GM12878 (cell line): ENCODE data around the gene PHLDA3. TPM values are rescaled to one million over a fixed set of nuclear protein-coding genes. Genes with fewer than 3 reads are reported as not detected.

Experiments used
- ATAC-seq: fragments of 200-7000 bp; cut with Tn5 transposase; 3 replicates; pipeline ENCODE4 v1.9.1; 2020; ENCODE audit warnings: mild to moderate bottlenecking, moderate library complexity
- BruUV-seq: library from RNA; stranded (reverse); fragments of 400-500 nt; replicated peaks from 2 replicates; lab custom pipeline; 2021; lab: Mats Ljungman, UMichigan
- CTCF ChIA-PET: fragments of 300-600 bp; sonication (Branson Sonifier 250); formaldehyde crosslinking; extraction: SDS; loops from one replicate; lab custom pipeline; 2021; ENCODE audit warnings: inconsistent platforms; lab: Yijun Ruan, JAX
- POLR2A ChIA-PET: fragments of 350-600 bp; formaldehyde crosslinking; extraction: SDS; loops from one replicate; lab custom pipeline; 2021; ENCODE audit warnings: inconsistent platforms; lab: Charles Lee
- RAD21 ChIA-PET: fragments of 300-600 bp; sonication (Branson Sonifier 250); formaldehyde crosslinking; loops from one replicate; lab custom pipeline; 2023; ENCODE audit warnings: antibody characterized with exemption; ENCODE audit not compliant: unreplicated experiment; lab: Charles Lee
- SMC1A ChIA-PET: fragments of 300-600 bp; sonication (Branson Sonifier 250); formaldehyde crosslinking; loops from one replicate; lab custom pipeline; 2023; ENCODE audit not compliant: unreplicated experiment, uncharacterized antibody; lab: Charles Lee
- DNase-seq: peaks from one replicate; pipeline ENCODE4 v3.0.0-alpha.2; 2011; ENCODE audit warnings: low read depth, low spot score
- FAIRE-seq: peaks from 3 replicates; lab custom pipeline; 2011; peaks lifted over from hg19 to GRCh38; lab: Jason Lieb, UNC
- H2AFZ ChIP-seq: 2 replicates; pipeline ENCODE4 v1.6.0; 2011; ENCODE audit warnings: low read depth, low read length, control low read depth; ENCODE audit not compliant: control insufficient read depth
- H3K27ac ChIP-seq: 2 replicates; pipeline ENCODE4 v1.5.1; 2011; ENCODE audit warnings: control low read depth; ENCODE audit not compliant: control insufficient read depth, insufficient read depth
- H3K27me3 ChIP-seq, 2 experiments: replicated peaks in 1 of 2; 2 replicates each; pipeline versions ENCODE4 v1.6.0 to v1.6.1; 2011; ENCODE audit warnings: low read length in 1 of 2; ENCODE audit not compliant: control insufficient read depth in 2 of 2, insufficient read depth in 2 of 2
- H3K36me3 ChIP-seq, 2 experiments: 2 replicates each; pipeline ENCODE4 v1.5.1; 2011; ENCODE audit warnings: low read length in 1 of 2; ENCODE audit not compliant: control insufficient read depth in 2 of 2, insufficient read depth in 2 of 2
- H3K4me1 ChIP-seq: 2 replicates; pipeline ENCODE4 v1.6.1; 2011; ENCODE audit warnings: mild to moderate bottlenecking, low read length, moderate library complexity, mixed read lengths; ENCODE audit not compliant: control insufficient read depth, insufficient read depth
- H3K4me2 ChIP-seq: 2 replicates; pipeline ENCODE4 v1.6.0; 2011; ENCODE audit warnings: control low read depth; ENCODE audit not compliant: control insufficient read depth, insufficient read depth
- H3K4me3 ChIP-seq: fragments of 200-600 bp; sonication (generic); 2 replicates; pipeline ENCODE4 v1.5.1; 2016
- H3K79me2 ChIP-seq: 2 replicates; pipeline ENCODE4 v1.6.0; 2011; ENCODE audit warnings: low read length; ENCODE audit not compliant: control insufficient read depth, insufficient read depth
- H3K9ac ChIP-seq: 2 replicates; pipeline ENCODE4 v1.8.0; 2011; ENCODE audit warnings: low read length, control low read depth, mixed read lengths; ENCODE audit not compliant: control insufficient read depth, insufficient read depth
- H3K9me3 ChIP-seq: replicated peaks from 3 replicates; pipeline ENCODE4 v1.5.1; 2011; ENCODE audit warnings: mild to moderate bottlenecking, low read length; ENCODE audit not compliant: control insufficient read depth, insufficient read depth
- H4K20me1 ChIP-seq: 2 replicates; pipeline ENCODE4 v1.6.0; 2011; ENCODE audit not compliant: control insufficient read depth, insufficient read depth
- BACH1 ChIP-seq: fragments of 450-650 bp; IDR thresholded peaks from 2 replicates; pipeline ENCODE4 v1.6.1; 2017; ENCODE audit warnings: mild to moderate bottlenecking, borderline replicate concordance
- BCL11A ChIP-seq: IDR thresholded peaks from 2 replicates; pipeline ENCODE4 v1.6.1; 2011; ENCODE audit warnings: low read depth, low read length
- BRCA1 ChIP-seq: IDR thresholded peaks from 2 replicates; pipeline ENCODE4 v1.6.1; 2011; ENCODE audit warnings: low read depth, low read length, improper control_type of control experiment
- CREM ChIP-seq: IDR thresholded peaks from 2 replicates; pipeline ENCODE4 v1.6.1; 2014; ENCODE audit warnings: antibody characterized with exemption, low read depth
- DPF2 ChIP-seq: fragments of 450-650 bp; IDR thresholded peaks from 2 replicates; pipeline ENCODE4 v1.6.1; 2017; ENCODE audit warnings: mild to moderate bottlenecking
- GATAD2B ChIP-seq: fragments of 450-650 bp; conservative IDR thresholded peaks from 2 replicates; pipeline ENCODE4 v1.6.1; 2017; ENCODE audit warnings: low read depth, mild to moderate bottlenecking, moderate library complexity
- IKZF1 ChIP-seq: fragments of 450-650 bp; conservative IDR thresholded peaks from 2 replicates; pipeline ENCODE4 v1.6.1; 2017; ENCODE audit warnings: antibody characterized with exemption, mild to moderate bottlenecking
- IKZF2 ChIP-seq, 2 experiments: fragments of 450-650 bp; IDR thresholded peaks; 2 replicates each; pipeline ENCODE4 v1.6.1; 2017; ENCODE audit warnings: mild to moderate bottlenecking in 2 of 2, moderate library complexity in 2 of 2
- IRF3 ChIP-seq: fragments of 450-650 bp; IDR thresholded peaks from 2 replicates; pipeline ENCODE4 v1.6.1; 2014; ENCODE audit warnings: mild to moderate bottlenecking
- IRF4 ChIP-seq: IDR thresholded peaks from 2 replicates; pipeline ENCODE4 v1.6.1; 2011; ENCODE audit warnings: low read depth, low read length
- JUNB ChIP-seq: IDR thresholded peaks from 2 replicates; pipeline ENCODE4 v1.6.1; 2016; ENCODE audit warnings: antibody characterized with exemption, mild to moderate bottlenecking
- MEF2A ChIP-seq: IDR thresholded peaks from 2 replicates; pipeline ENCODE4 v1.6.1; 2011; ENCODE audit warnings: low read depth, mild to moderate bottlenecking, low read length, moderate library complexity; ENCODE audit not compliant: insufficient read depth
- PBX3 ChIP-seq: IDR thresholded peaks from 2 replicates; pipeline ENCODE4 v1.6.1; 2011; ENCODE audit warnings: mild to moderate bottlenecking, low read depth, low read length, moderate library complexity; ENCODE audit not compliant: insufficient replicate concordance
- RELA ChIP-seq: fragments of 450-650 bp; IDR thresholded peaks from 2 replicates; pipeline ENCODE4 v1.8.0; 2014; ENCODE audit warnings: borderline replicate concordance; ENCODE audit not compliant: partially characterized antibody
- RELB ChIP-seq: fragments of 450-650 bp; IDR thresholded peaks from 2 replicates; pipeline ENCODE4 v1.6.1; 2017; ENCODE audit warnings: low read depth, mild to moderate bottlenecking, moderate library complexity
- SIN3A ChIP-seq: IDR thresholded peaks from 2 replicates; pipeline ENCODE4 v1.6.1; 2012; ENCODE audit warnings: low read depth, low read length, improper control_type of control experiment
- SKIL ChIP-seq: fragments of 450-650 bp; IDR thresholded peaks from 2 replicates; pipeline ENCODE4 v1.6.1; 2017; ENCODE audit warnings: mild to moderate bottlenecking, low read depth, inconsistent platforms; ENCODE audit not compliant: poor library complexity, severe bottlenecking
- SPI1 ChIP-seq: IDR thresholded peaks from 2 replicates; pipeline ENCODE4 v1.6.1; 2011; ENCODE audit warnings: low read depth, mild to moderate bottlenecking, low read length, moderate library complexity, borderline replicate concordance; ENCODE audit not compliant: insufficient read depth
- ZNF217 ChIP-seq: fragments of 450-650 bp; IDR thresholded peaks from 2 replicates; pipeline ENCODE4 v1.6.1; 2017; ENCODE audit warnings: antibody characterized with exemption, mild to moderate bottlenecking
- WGBS: methylation state at CpG from one replicate; pipeline ENCODE4 v1.1.6; 2016; ENCODE audit warnings: low lambda C conversion rate; ENCODE audit not compliant: insufficient replicate concordance, insufficient coverage; ENCODE audit errors: missing lambda C conversion rate; 5-methylcytosine and 5-hydroxymethylcytosine counted together
- in situ Hi-C: fragments of 300-500 bp; cut with MboI; formaldehyde crosslinking; loops from 9 replicates; pipeline ENCODE4 v1.14.3; 2018; ENCODE audit warnings: mixed read lengths
- intact Hi-C: fragments of 100-400 bp; cut with micrococcal nuclease; formaldehyde crosslinking; loops from one replicate; pipeline ENCODE4 v1.14.2; 2022; ENCODE audit not compliant: unreplicated experiment
- polyA plus RNA-seq, 11 experiments: library from polyadenylated mRNA; depleted of rRNA in 4 of 11; unstranded in 6 of 11; stranded (reverse) in 5 of 11; fragments of >200 nt; fragmentation: Nextera tagmentation in 4 of 11; fragmentation: Illumina TruSeq in 1 of 11; extraction: Ambion mirVana in 4 of 11; extraction: Trizol in 1 of 11; gene quantifications; 1 replicate in 1 of 11; 2 replicates in 10 of 11; pipeline versions ENCODE4 v1.2.1 to v1.2.3, GENCODE V29; 2011 to 2016; ENCODE audit warnings: inconsistent platforms in 2 of 11, missing spikeins in 2 of 11, low read depth in 1 of 11
- total RNA-seq, 4 experiments: library from RNA; depleted of rRNA in 3 of 4; stranded (reverse); fragments of >200 nt in 3 of 4; fragmentation: Illumina TruSeq in 1 of 4; extraction: Trizol in 1 of 4; gene quantifications; 2 replicates each; pipeline versions ENCODE4 v1.2.1 to v1.2.3, GENCODE V29; 2013 to 2021

PHLDA3 gene
- total and polyA plus RNA-seq, 10 of the 15 experiments (the other 5 are each of a cell fraction or from before 2014, with no cell fraction given), result 0.60 to 57.4 (median 21.8) TPM

GRCh38 chr1:201482755-201483154 lies 13.8 kb upstream of the PHLDA3 start:
- 8% methylated on average over 5 of the region's 5 CpGs for WGBS
- Histone ChIP-seq H3K4me3 (no peak overlapping the region), H3K27me3 (no peaks in the 10 kb centered on the region), H4K20me1 (no peaks in the 10 kb centered on the region), H3K36me3 (peaks cover 0 to 14% of the 10 kb centered on the region in 2 experiments; a peak in 3 of 4 replicates), H2AFZ (0 out of 2 replicates have a peak overlapping the region, but pooled peaks have one; percentile 23), H3K9me3 (no peaks in the 10 kb centered on the region), H3K79me2 (no peaks in the 10 kb centered on the region), H3K9ac (peak overlapping the region; percentile 41; the same call in 1 of the 2 replicates), H3K27ac (peak overlapping the region; percentile 78), H3K4me2 (peak overlapping the region; percentile 78), H3K4me1 (peaks cover 33% of the 10 kb centered on the region)
- ChIA-PET RAD21 (interaction anchor here (0.7 to 14.2 kb wide), 20 partner anchors 14 to 310 kb away, joined by 3 to 505 read pairs (median 8); partner anchors contain the start of genes CSRP1 and PHLDA3), POLR2A (interaction anchor here (0.5 to 5.2 kb wide), 7 partner anchors 15 to 412 kb away, joined by 3 to 68 read pairs (median 15); partner anchors contain the start of genes CSRP1 and PHLDA3), SMC1A (interaction anchor here (0.8 to 17.2 kb wide), 14 partner anchors 8 to 226 kb away, joined by 3 to 514 read pairs (median 6); partner anchors contain the start of genes CSRP1 and PHLDA3), CTCF (interaction anchor here (0.6 to 17.1 kb wide), 33 partner anchors 8 to 680 kb away, joined by 3 to 814 read pairs (median 13); partner anchors contain the start of genes CSRP1 and PHLDA3)
- ATAC-seq (peak; percentile 66), DNase-seq (no peak), FAIRE-seq (peak; percentile 59)
- intact Hi-C loops, result loop anchor here (1.0 kb wide), 2 partner anchors 31 to 34 kb away; no protein-coding TSS in a partner anchor
- in situ Hi-C loops, result no loop called here
- no TSS peak for BruUV-seq
- TF ChIP-seq GATAD2B (peak; percentile 12; the same call in 1 of the 2 replicates), BCL11A (peak; percentile 57; the same call in 1 of the 2 replicates), SKIL (no peak), BRCA1 (no peak), IRF4 (peak; percentile 87), SPI1 (peak; percentile 68), DPF2 (peak; percentile 87), RELA (peak; percentile 82), BACH1 (0 out of 2 replicates have a peak, but pooled peaks have one; percentile 38), MEF2A (no peak), IKZF2 (IDR thresholded peaks at IDR 0.05) (peak; percentile 74 to 83), IRF3 (no peak), IKZF1 (peak; percentile 82), JUNB (peak; percentile 81), CREM (peak; percentile 65; the same call in 1 of the 2 replicates), PBX3 (no peak), ZNF217 (0 out of 2 replicates have a peak, but pooled peaks have one; percentile 70), RELB (peak; percentile 94), SIN3A (no peak)
